Lower leg skin (tissue), 4 donors: ENCODE results near the gene PTPN4. TPM values are rescaled to one million over a fixed set of nuclear protein-coding genes. Genes with fewer than 3 reads are reported as not detected.

Experiments
- DNase-seq, 2 donors: peaks; one replicate each; pipeline ENCODE4 v3.0.0-alpha.2; 2019; ENCODE audit warnings: low spot score in 2 of 2
- H3K4me3 ChIP-seq: fragments of 200-600 bp; sonication (generic); 2 replicates; pipeline ENCODE4 v1.5.1; 2017; ENCODE audit warnings: mild to moderate bottlenecking, low read depth; ENCODE audit not compliant: poor library complexity, severe bottlenecking
- CTCF ChIP-seq, 3 donors: fragments of 450-650 bp; IDR thresholded peaks; one replicate each; pipeline ENCODE4 v1.5.1; 2016; ENCODE audit warnings: antibody characterized with exemption in 3 of 3, mild to moderate bottlenecking in 3 of 3, moderate library complexity in 2 of 3
- POLR2A ChIP-seq, 2 donors: fragments of 450-650 bp; IDR thresholded peaks; one replicate each; pipeline ENCODE4 v1.6.1; 2016 to 2017; ENCODE audit warnings: antibody characterized with exemption in 2 of 2, mild to moderate bottlenecking in 1 of 2, moderate library complexity in 1 of 2
- WGBS, 2 donors: methylation state at CpG; one replicate each; pipeline ENCODE4 v1.1.5; 2018; 5-methylcytosine and 5-hydroxymethylcytosine counted together
- intact Hi-C: fragments of 100-400 bp; cut with DNase I; formaldehyde crosslinking; loops from one replicate; pipeline ENCODE4 v1.15.0; 2023; ENCODE audit warnings: low total_unique reads
- total RNA-seq, 4 donors: library from RNA; depleted of rRNA; stranded (reverse); fragments of >200 nt; gene quantifications; one replicate each; pipeline ENCODE4 v1.1.0, GENCODE V29; 2016

Gene PTPN4
- total RNA-seq, 4 donors from 2014 or later = 13.0 to 49.5 (median 20.4) TPM

GRCh38 chr2:119768742-119769141, 9.0 kb downstream of the PTPN4 start:
- TF ChIP-seq CTCF (IDR thresholded peaks at IDR 0.05) = no peak
- TF ChIP-seq POLR2A (IDR thresholded peaks at IDR 0.05) = no peak
- H3K4me3 ChIP-seq = no peak overlapping the region
- 82 to 84% methylated on average over 1 of the region's 1 CpG for WGBS, 2 donors
- no peak for DNase-seq
- intact Hi-C loops = no loop called here

- no peak for DNase-seq
- WGBS, 2 donors = 97% methylated on average over 3 of the region's 3 CpGs
- intact Hi-C loops = no loop called here
- TF ChIP-seq POLR2A (IDR thresholded peaks at IDR 0.05) (no peak), CTCF (IDR thresholded peaks at IDR 0.05) (no peak)
- no peak overlapping the region for H3K4me3 ChIP-seq
Measured at GRCh38 chr2:119769645-119770044, 9.9 kb downstream of the PTPN4 start.

GRCh38 chr2:119771331-119771730, 11.6 kb downstream of the PTPN4 start:
- TF ChIP-seq CTCF (IDR thresholded peaks at IDR 0.05) = no peak
- TF ChIP-seq POLR2A (IDR thresholded peaks at IDR 0.05) = no peak
- 94 to 98% methylated on average over 2 of the region's 2 CpGs for WGBS, 2 donors
- DNase-seq = no peak
- intact Hi-C loops = no loop called here
- H3K4me3 ChIP-seq = no peak overlapping the region

- no peak for TF ChIP-seq POLR2A (IDR thresholded peaks at IDR 0.05)
- no peak for TF ChIP-seq CTCF (IDR thresholded peaks at IDR 0.05)
- 72 to 83% methylated on average over 2 of the region's 2 CpGs for WGBS, 2 donors
- no peak for DNase-seq
- H3K4me3 ChIP-seq = no peak overlapping the region
- intact Hi-C loops = no loop called here
Measured at GRCh38 chr2:119772128-119772527, 12.4 kb downstream of the PTPN4 start.

GRCh38 chr2:119772767-119773166, 13.0 kb downstream of the PTPN4 start:
- 92 to 94% methylated on average over 4 of the region's 4 CpGs for WGBS, 2 donors
- no peak overlapping the region for H3K4me3 ChIP-seq
- no peak for DNase-seq
- intact Hi-C loops = no loop called here
- TF ChIP-seq CTCF (IDR thresholded peaks at IDR 0.05) (no peak), POLR2A (IDR thresholded peaks at IDR 0.05) (no peak)

GRCh38 chr2:119774026-119774425, 14.3 kb downstream of the PTPN4 start:
- intact Hi-C loops = no loop called here
- no peak for DNase-seq
- no peak overlapping the region for H3K4me3 ChIP-seq
- TF ChIP-seq CTCF (IDR thresholded peaks at IDR 0.05) (no peak), POLR2A (IDR thresholded peaks at IDR 0.05) (no peak)
